ENCODE data around the gene DOCK3. TPM values are rescaled to one million over a fixed set of nuclear protein-coding genes. Genes with fewer than 3 reads are reported as not detected.
"Not testable (repeated sequence)": the region's sequence is repeated elsewhere in the genome, so short reads cannot be mapped to it uniquely, and the experiment has no call there.

DOCK3 gene
- total RNA-seq, 1 donor from 2014 or later = 2.7 TPM

DNA sequence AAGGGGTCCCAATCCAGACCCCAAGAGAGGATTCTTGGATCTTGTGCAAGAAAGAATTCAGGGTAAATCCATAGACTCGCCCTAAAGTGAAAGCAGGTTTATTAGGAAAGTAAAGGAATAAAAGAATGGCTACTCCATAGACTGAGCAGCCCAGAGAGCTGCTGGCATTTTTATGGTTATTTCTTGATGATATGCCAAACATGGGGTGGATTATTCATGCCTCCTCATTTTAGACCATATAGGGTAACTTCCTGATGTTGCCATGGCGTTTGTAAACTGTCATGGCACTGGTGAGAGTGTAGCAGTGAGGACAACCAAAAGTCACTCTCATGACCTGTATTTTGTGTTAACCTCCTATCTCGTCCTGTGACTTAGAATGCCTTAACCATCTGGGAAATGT is 142.2 kb downstream of the DOCK3 start:
- Histone ChIP-seq H3K27me3 (no peaks in the 10 kb centered on the region), H3K36me3 (no peaks in the 10 kb centered on the region), H3K9me3 (no peaks in the 10 kb centered on the region), H3K27ac (no peak overlapping the region), H3K4me3 (no peak overlapping the region), H3K4me1 (no peaks in the 10 kb centered on the region)
- ATAC-seq = no peak
- intact Hi-C loops (cut with DNase I) = no loop called here
- no peak for DNase-seq
- TF ChIP-seq, protein P1, sequence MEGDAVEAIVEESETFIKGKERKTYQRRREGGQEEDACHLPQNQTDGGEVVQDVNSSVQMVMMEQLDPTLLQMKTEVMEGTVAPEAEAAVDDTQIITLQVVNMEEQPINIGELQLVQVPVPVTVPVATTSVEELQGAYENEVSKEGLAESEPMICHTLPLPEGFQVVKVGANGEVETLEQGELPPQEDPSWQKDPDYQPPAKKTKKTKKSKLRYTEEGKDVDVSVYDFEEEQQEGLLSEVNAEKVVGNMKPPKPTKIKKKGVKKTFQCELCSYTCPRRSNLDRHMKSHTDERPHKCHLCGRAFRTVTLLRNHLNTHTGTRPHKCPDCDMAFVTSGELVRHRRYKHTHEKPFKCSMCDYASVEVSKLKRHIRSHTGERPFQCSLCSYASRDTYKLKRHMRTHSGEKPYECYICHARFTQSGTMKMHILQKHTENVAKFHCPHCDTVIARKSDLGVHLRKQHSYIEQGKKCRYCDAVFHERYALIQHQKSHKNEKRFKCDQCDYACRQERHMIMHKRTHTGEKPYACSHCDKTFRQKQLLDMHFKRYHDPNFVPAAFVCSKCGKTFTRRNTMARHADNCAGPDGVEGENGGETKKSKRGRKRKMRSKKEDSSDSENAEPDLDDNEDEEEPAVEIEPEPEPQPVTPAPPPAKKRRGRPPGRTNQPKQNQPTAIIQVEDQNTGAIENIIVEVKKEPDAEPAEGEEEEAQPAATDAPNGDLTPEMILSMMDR (IDR thresholded peaks at IDR 0.05) = no peak

GRCh38 chr3:50817756-50818529 is 143.2 kb downstream of the DOCK3 start:
- Histone ChIP-seq H3K27ac (no peak overlapping the region), H3K4me3 (no peak overlapping the region), H3K27me3 (no peaks in the 10 kb centered on the region), H3K36me3 (no peaks in the 10 kb centered on the region), H3K9me3 (no peaks in the 10 kb centered on the region), H3K4me1 (no peaks in the 10 kb centered on the region)
- ATAC-seq (no peak), DNase-seq (no peak)
- TF ChIP-seq, protein P1 (IDR thresholded peaks at IDR 0.05) = no peak
- intact Hi-C loops (cut with DNase I) = no loop called here

- no peak overlapping the region for H3K27ac ChIP-seq
- TF ChIP-seq, protein P1 (IDR thresholded peaks at IDR 0.05) = no peak
- intact Hi-C loops (cut with DNase I) = no loop called here
Measured at GRCh38 chr3:50819882-50820281, 145.2 kb downstream of the DOCK3 start.

GRCh38 chr3:50825841-50826240 is 151.1 kb downstream of the DOCK3 start:
- H3K4me1 ChIP-seq = no peaks in the 10 kb centered on the region
- no peaks in the 10 kb centered on the region for H3K9me3 ChIP-seq
- intact Hi-C loops (cut with DNase I) = no loop called here
- H3K36me3 ChIP-seq = no peaks in the 10 kb centered on the region
- H3K4me3 ChIP-seq = no peak overlapping the region
- DNase-seq (no peak), ATAC-seq (no peak)
- H3K27ac ChIP-seq = no peak overlapping the region
- TF ChIP-seq, protein P1 (IDR thresholded peaks at IDR 0.05) = no peak
- H3K27me3 ChIP-seq = no peaks in the 10 kb centered on the region

More at GRCh38 chr3:50819882-50820281, 145.2 kb downstream of the DOCK3 start:
- Histone ChIP-seq H3K4me3 (no peak overlapping the region), H3K27me3 (no peaks in the 10 kb centered on the region), H3K4me1 (no peaks in the 10 kb centered on the region), H3K9me3 (no peaks in the 10 kb centered on the region), H3K36me3 (no peaks in the 10 kb centered on the region)
- DNase-seq (no peak), ATAC-seq (no peak)

DNA sequence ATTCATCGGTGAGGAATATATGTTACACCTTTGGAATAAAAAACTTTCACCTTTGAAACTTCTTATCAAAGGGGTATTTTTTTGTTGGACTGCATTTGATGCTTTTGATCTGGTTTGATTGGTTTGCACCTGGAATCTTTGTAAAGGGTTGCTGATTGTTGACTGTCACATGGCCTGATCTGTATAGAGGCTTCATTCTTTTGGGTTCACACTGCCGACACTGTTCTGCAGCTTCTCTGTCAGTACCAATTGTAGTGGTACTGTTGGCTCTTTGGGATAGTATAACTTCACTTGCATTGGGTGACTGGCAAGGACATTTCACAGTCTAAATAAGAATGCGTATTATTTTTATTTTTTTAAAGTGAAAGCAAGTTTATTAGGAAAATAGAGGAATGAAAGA is 155.7 kb downstream of the DOCK3 start:
- Histone ChIP-seq H3K27ac (no peak overlapping the region), H3K36me3 (no peaks in the 10 kb centered on the region), H3K9me3 (no peaks in the 10 kb centered on the region), H3K27me3 (no peaks in the 10 kb centered on the region), H3K4me3 (no peak overlapping the region), H3K4me1 (no peaks in the 10 kb centered on the region)
- intact Hi-C loops (cut with DNase I) = no loop called here
- DNase-seq (no peak), ATAC-seq (no peak)
- TF ChIP-seq, protein P1 (IDR thresholded peaks at IDR 0.05) = no peak

DNA sequence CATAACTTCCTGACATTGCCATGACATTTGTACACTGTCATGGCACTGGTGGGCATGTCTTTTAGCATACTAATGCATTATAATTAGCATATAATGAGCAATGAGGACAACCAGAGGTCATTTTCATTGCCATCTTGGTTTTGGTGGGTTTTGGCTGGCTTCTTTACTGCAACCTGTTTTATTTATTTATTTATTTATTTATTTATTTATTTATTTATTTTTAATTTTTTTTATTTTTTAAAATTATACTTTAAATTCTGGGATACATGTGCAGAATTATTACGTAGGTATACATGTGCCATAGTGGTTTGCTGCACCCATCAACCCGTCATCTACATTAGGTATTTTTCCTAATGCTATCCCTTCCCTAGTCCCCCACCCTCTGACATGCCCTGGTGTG is 156.3 kb downstream of the DOCK3 start:
- H3K36me3 ChIP-seq; ATAC-seq; H3K9me3 ChIP-seq; H3K27me3 ChIP-seq; H3K4me3 ChIP-seq; intact Hi-C loops (cut with DNase I); H3K27ac ChIP-seq; DNase-seq; H3K4me1 ChIP-seq: not testable (repeated sequence)
